Uterus (tissue), 2 donors: ENCODE measurements around the gene STIM1.
"Not testable (repeated sequence)": the region's sequence is repeated elsewhere in the genome, so short reads cannot be mapped to it uniquely, and the experiment has no call there.

Source experiments
- CTCF ChIP-seq, 4 experiments: fragments of 200-600 bp in 2 of 4; fragments of 450-650 bp in 2 of 4; sonication (generic) in 2 of 4; IDR thresholded peaks; one replicate each; pipeline ENCODE4 v1.5.1; 2016 to 2019; ENCODE audit warnings: antibody characterized with exemption in 4 of 4, mild to moderate bottlenecking in 2 of 4, moderate library complexity in 1 of 4
- POLR2A ChIP-seq, 2 donors: fragments of 450-650 bp; IDR thresholded peaks; one replicate each; pipeline ENCODE4 v1.6.1; 2016; ENCODE audit warnings: antibody characterized with exemption in 2 of 2, mild to moderate bottlenecking in 1 of 2, moderate library complexity in 1 of 2

GRCh38 chr11:4053200-4053599 lies 197.7 kb downstream of the STIM1 start:
- not testable (repeated sequence) for TF ChIP-seq CTCF, POLR2A (IDR thresholded peaks at IDR 0.05)
